CD4-positive, alpha-beta T cell (primary cell): Measurements from ENCODE around the gene APC2. TPM values are rescaled to one million over a fixed set of nuclear protein-coding genes. Genes with fewer than 3 reads are reported as not detected.
A peak's percentile ranks its signal among the peaks of the same experiment; 100 is the strongest.

Source experiments
- ATAC-seq: fragments of 200-7000 bp; cut with Tn5 transposase; one replicate; pipeline ENCODE4 v1.10.0; 2022; ENCODE audit warnings: mild to moderate bottlenecking; ENCODE audit not compliant: poor library complexity
- CTCF ChIA-PET: fragments of 350-600 bp; sonication (Branson Sonifier 250); formaldehyde crosslinking; loops from one replicate; lab custom pipeline; 2021; ENCODE audit warnings: antibody characterized with exemption, inconsistent platforms; lab: Charles Lee
- POLR2A ChIA-PET: fragments of 350-600 bp; sonication (Branson Sonifier 250); formaldehyde crosslinking; loops from one replicate; lab custom pipeline; 2021; ENCODE audit warnings: antibody characterized with exemption, inconsistent platforms; lab: Charles Lee
- DNase-seq, 14 experiments: peaks; one replicate each; pipeline ENCODE4 v3.0.0-alpha.2; 2013 to 2020; ENCODE audit warnings: mixed read lengths in 2 of 14
- H3K27ac ChIP-seq, 2 donors: one replicate each; pipeline versions ENCODE4 v1.5.1 to v1.7.0; 2013; ENCODE audit warnings: low read length in 2 of 2, low read depth in 1 of 2, mild to moderate bottlenecking in 1 of 2
- H3K27me3 ChIP-seq, 2 experiments: 1 replicate in 1 of 2; 2 replicates in 1 of 2; pipeline versions ENCODE4 v1.6.1 to v1.7.0; 2013; ENCODE audit warnings: low read length in 2 of 2, control low read depth in 1 of 2, mild to moderate bottlenecking in 1 of 2, moderate library complexity in 1 of 2; ENCODE audit not compliant: insufficient read depth in 2 of 2, control insufficient read depth in 1 of 2
- H3K36me3 ChIP-seq: one replicate; pipeline ENCODE4 v1.6.1; 2013; ENCODE audit warnings: low read length, control low read depth; ENCODE audit not compliant: insufficient read depth
- H3K4me1 ChIP-seq: one replicate; pipeline ENCODE4 v1.6.1; 2013; ENCODE audit warnings: low read length, control low read depth; ENCODE audit not compliant: insufficient read depth
- H3K4me3 ChIP-seq: one replicate; pipeline ENCODE4 v1.5.1; 2013; ENCODE audit warnings: mild to moderate bottlenecking, low read length, moderate library complexity
- H3K9me3 ChIP-seq, 2 experiments: 1 replicate in 1 of 2; 2 replicates in 1 of 2; pipeline versions ENCODE4 v1.6.1 to v1.7.0; 2013; ENCODE audit warnings: low read length in 2 of 2, mild to moderate bottlenecking in 2 of 2, control low read depth in 1 of 2, moderate library complexity in 1 of 2; ENCODE audit not compliant: control insufficient read depth in 1 of 2, insufficient read depth in 1 of 2
- H3K27ac Mint-ChIP-seq: one replicate; pipeline ENCODE4 v1.8.0; 2020; ENCODE audit warnings: mixed read lengths
- H3K27me3 Mint-ChIP-seq: one replicate; pipeline ENCODE4 v1.8.0; 2021; ENCODE audit warnings: mixed read lengths
- H3K36me3 Mint-ChIP-seq: one replicate; pipeline ENCODE4 v1.8.0; 2021; ENCODE audit warnings: low read depth, mixed read lengths
- H3K4me1 Mint-ChIP-seq: one replicate; pipeline ENCODE4 v1.8.0; 2021; ENCODE audit warnings: low read depth, mixed read lengths
- H3K4me3 Mint-ChIP-seq: one replicate; pipeline ENCODE4 v1.8.0; 2020; ENCODE audit warnings: mild to moderate bottlenecking, mixed read lengths
- H3K9me3 Mint-ChIP-seq: one replicate; pipeline ENCODE4 v1.8.0; 2020; ENCODE audit warnings: mixed read lengths
- intact Hi-C, 2 experiments: fragments of 100-400 bp; cut with DNase I in 1 of 2; cut with micrococcal nuclease in 1 of 2; formaldehyde crosslinking; loops; one replicate each; pipeline versions ENCODE4 v1.15.1 to v1.9.0; 2023 to 2025; cut with DNase I, micrococcal nuclease
- total RNA-seq, 174 experiments: library from RNA in 2 of 174; stranded (reverse) in 2 of 174; gene quantifications; one replicate each; pipeline ENCODE4 v1.2.3 and lab custom pipeline; 2021 to 2026
- TF ChIP-seq, protein P1 (sequence below): fragments of 200-600 bp; IDR thresholded peaks from one replicate; pipeline ENCODE4 v1.8.0; 2022; ENCODE audit warnings: antibody characterized with exemption, mild to moderate bottlenecking

Gene APC2
- total RNA-seq, 2 experiments from 2014 or later, result 0.20 to 0.30 TPM

GRCh38 chr19:1421218-1421957, 28.5 kb upstream of the APC2 start:
- Mint-ChIP-seq H3K9me3 (no peaks in the 10 kb centered on the region), H3K36me3 (peaks cover 77% of the 10 kb centered on the region), H3K27ac (no peak overlapping the region), H3K4me1 (peaks cover 13% of the 10 kb centered on the region), H3K27me3 (no peaks in the 10 kb centered on the region), H3K4me3 (no peak overlapping the region)
- TF ChIP-seq, protein P1, sequence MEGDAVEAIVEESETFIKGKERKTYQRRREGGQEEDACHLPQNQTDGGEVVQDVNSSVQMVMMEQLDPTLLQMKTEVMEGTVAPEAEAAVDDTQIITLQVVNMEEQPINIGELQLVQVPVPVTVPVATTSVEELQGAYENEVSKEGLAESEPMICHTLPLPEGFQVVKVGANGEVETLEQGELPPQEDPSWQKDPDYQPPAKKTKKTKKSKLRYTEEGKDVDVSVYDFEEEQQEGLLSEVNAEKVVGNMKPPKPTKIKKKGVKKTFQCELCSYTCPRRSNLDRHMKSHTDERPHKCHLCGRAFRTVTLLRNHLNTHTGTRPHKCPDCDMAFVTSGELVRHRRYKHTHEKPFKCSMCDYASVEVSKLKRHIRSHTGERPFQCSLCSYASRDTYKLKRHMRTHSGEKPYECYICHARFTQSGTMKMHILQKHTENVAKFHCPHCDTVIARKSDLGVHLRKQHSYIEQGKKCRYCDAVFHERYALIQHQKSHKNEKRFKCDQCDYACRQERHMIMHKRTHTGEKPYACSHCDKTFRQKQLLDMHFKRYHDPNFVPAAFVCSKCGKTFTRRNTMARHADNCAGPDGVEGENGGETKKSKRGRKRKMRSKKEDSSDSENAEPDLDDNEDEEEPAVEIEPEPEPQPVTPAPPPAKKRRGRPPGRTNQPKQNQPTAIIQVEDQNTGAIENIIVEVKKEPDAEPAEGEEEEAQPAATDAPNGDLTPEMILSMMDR, result no peak
- H3K9me3 ChIP-seq, result no peaks in the 10 kb centered on the region
- no peak overlapping the region for H3K4me3 ChIP-seq
- no peaks in the 10 kb centered on the region for H3K27me3 ChIP-seq
- POLR2A ChIA-PET, result no interaction called here
- CTCF ChIA-PET, result no interaction called here
- peaks cover 94% of the 10 kb centered on the region for H3K36me3 ChIP-seq
- H3K27ac ChIP-seq, result no peak overlapping the region
- peaks cover 16% of the 10 kb centered on the region for H3K4me1 ChIP-seq
- no peak for ATAC-seq
- intact Hi-C loops, result no loop called here
- DNase-seq, result no peak

- no peak overlapping the region for H3K27ac ChIP-seq
- no peaks in the 10 kb centered on the region for H3K9me3 Mint-ChIP-seq
- intact Hi-C loops, result no loop called here
- H3K27me3 Mint-ChIP-seq, result no peaks in the 10 kb centered on the region
- ChIA-PET CTCF (no interaction called here), POLR2A (no interaction called here)
- DNase-seq (no peak), ATAC-seq (no peak)
- TF ChIP-seq, protein P1, result no peak
- H3K27me3 ChIP-seq, result no peaks in the 10 kb centered on the region
- no peak overlapping the region for H3K27ac Mint-ChIP-seq
- H3K9me3 ChIP-seq, result no peaks in the 10 kb centered on the region
- peaks cover 78% of the 10 kb centered on the region for H3K36me3 Mint-ChIP-seq
- peaks cover 10% of the 10 kb centered on the region for H3K4me1 ChIP-seq
- peaks cover 93% of the 10 kb centered on the region for H3K36me3 ChIP-seq
- peaks cover 10% of the 10 kb centered on the region for H3K4me1 Mint-ChIP-seq
- H3K4me3 Mint-ChIP-seq, result no peak overlapping the region
- H3K4me3 ChIP-seq, result no peak overlapping the region
These were observed 28.0 kb upstream of the APC2 start for GRCh38 chr19:1421958-1422305.

DNA sequence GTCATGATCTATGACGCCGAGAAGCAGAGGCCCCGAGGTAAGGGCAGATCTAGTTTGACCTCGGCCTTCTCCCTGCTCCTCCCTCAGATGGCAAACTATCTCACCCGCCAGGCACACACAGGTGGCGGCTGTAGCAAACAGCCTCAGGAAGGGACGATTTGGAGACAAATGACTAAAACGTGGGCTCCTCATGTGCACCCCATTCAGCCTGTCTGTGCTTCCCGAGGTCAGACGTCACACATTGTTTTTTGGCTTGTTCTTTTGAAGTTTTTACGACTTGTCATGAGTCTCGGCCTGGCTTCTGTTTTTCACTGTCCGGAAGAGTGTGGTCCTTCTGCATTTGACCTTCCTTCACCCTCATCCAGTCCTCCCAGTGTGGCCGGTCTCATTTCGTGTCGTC, 27.6 kb upstream of the APC2 start:
- no peak overlapping the region for H3K4me3 Mint-ChIP-seq
- TF ChIP-seq, protein P1, result no peak
- no peaks in the 10 kb centered on the region for H3K27me3 Mint-ChIP-seq
- no peak overlapping the region for H3K4me3 ChIP-seq
- H3K36me3 ChIP-seq, result peaks cover 93% of the 10 kb centered on the region
- H3K27me3 ChIP-seq, result no peaks in the 10 kb centered on the region
- no peaks in the 10 kb centered on the region for H3K9me3 ChIP-seq
- ChIA-PET CTCF (no interaction called here), POLR2A (no interaction called here)
- H3K27ac ChIP-seq, result no peak overlapping the region
- intact Hi-C loops, result no loop called here
- no peak for DNase-seq
- peaks cover 8% of the 10 kb centered on the region for H3K4me1 Mint-ChIP-seq
- H3K36me3 Mint-ChIP-seq, result peaks cover 78% of the 10 kb centered on the region
- peak overlapping the region; percentile 27 for H3K27ac Mint-ChIP-seq
- H3K4me1 ChIP-seq, result peaks cover 6% of the 10 kb centered on the region
- no peak for ATAC-seq
- H3K9me3 Mint-ChIP-seq, result no peaks in the 10 kb centered on the region
